HG03432 (cell line): ENCODE data around the gene TTC8.
"Not testable (repeated sequence)": the region's sequence is repeated elsewhere in the genome, so short reads cannot be mapped to it uniquely, and the experiment has no call there.

Source experiments
- ATAC-seq: cut with Tn5 transposase; IDR thresholded peaks from one replicate; pipeline ENCODE4 v1.9.1; 2021; ENCODE audit warnings: mild to moderate bottlenecking, moderate library complexity; ENCODE audit not compliant: unreplicated experiment

The TTC8 gene

DNA sequence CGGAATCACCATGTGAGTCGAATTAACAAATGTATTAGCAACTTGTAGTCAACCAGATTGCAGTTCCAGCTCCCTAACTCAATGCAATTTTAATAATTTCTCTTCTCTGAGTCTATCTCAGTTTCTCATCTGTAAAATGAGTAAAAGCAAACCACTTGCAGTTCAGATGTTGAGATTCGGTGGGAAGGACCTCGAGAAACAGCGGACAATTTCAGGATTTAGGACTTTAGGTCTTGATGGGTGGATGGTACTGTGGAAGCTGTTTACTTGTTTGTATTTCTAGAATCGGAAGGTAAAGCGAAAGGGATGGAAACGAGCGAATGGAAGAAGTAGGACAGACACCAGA lies 510 bp upstream of the TTC8 start:
- ATAC-seq = peak; percentile 4

DNA sequence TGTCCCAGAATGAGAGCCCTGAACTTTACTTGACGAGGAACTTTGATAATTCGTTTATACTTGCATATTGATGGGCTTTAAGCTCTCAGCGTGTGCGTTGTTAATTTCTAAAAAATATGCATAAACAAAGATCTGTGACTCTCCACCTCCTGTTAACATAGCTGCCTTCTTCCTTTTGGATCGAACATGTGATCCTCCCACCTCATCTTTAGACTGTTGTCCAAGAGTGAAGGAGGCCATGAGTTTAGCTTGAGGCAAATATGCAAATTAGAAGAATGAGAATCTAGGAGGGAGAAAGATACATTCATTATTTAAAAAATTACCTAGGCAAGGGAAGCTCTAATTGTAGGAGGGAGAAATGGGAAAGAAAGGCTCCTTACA lies 617 bp downstream of the TTC8 start:
- no peak for ATAC-seq

DNA sequence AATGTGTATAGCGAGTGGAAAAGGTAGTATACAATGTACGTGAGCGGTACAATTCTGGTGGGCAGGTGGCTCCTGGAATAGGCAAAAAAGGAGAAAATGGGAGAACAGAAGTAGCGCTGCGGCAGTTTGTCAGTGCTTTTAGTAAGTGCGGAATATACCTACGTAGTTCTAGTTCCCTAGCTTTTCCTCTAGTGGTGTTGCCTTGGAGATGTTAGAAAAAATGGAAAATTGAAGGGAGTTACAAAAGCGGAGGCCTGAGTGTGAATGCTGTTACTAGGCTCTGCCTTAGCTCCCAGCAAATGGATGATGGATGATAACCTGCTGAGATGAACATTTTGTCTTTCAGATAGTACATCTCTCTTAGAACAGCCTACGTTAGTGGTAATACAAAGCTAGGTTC lies 1.1 kb downstream of the TTC8 start:
- no peak for ATAC-seq

DNA sequence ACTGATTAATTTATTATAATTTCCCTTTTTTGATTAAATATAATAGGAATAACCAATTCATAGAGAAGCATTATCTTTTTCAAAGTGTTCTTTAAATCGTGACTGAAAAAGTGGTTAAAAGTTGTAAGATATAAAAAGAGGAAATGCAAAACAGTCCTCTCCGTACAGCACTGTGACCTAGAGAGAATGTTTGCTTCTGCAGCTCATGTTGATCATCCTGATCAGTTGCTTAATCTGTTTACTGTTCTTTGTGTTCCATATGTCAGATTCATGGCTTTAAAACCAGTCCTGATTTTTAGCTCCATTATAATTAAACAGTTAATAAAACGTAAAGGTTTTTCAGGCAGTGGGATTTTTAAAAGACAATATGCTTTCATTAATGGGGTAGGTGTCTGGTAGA lies 4.7 kb downstream of the TTC8 start:
- no peak for ATAC-seq

DNA sequence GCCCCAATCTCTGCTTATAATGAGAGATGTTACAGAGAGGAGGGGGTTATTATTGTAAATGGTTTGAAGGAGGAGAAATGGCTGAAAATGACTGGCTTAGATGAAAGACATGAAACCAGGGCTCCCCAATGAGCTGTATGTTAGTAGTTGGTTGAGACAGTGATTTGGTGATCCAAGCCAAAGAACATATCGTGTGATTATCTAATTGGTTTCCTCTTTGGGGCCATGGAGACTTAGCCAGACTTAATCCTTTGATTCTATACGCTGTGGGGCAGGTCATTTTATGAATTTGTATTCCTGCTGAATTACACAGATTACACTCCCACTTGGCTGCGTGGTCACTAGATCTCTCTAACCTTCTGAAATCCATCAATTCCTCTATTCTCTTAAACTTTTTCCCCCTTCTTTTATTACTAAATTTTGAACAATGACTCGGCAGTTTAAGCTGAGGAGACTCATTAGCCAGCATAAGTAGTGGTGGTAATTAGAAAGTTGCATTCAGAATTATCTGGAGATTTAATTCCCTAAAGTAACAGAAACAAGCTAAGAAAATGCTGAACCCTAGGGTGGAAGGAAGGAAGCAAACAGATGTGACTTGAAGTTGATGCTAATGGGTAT lies 5.3 kb downstream of the TTC8 start:
- ATAC-seq = no peak

DNA sequence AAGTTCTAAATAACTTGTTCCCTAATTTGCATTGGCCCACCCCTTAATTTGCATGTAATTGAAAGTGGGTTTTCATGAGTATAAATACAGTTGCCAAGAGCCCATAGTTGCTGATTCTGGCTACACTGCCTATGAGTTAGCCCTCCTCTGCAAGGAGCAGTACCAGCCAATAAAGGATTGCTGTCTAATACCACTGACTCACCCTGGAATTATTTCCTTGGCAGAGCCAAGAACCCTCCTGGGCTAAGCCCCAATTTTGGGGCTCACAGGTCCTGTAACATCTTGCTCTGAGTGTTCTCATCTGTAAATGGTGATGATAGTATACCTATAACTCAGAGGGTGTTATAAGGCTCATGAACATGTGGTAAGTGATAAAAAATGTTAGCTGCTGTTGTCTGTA lies 6.8 kb downstream of the TTC8 start:
- ATAC-seq = no peak

DNA sequence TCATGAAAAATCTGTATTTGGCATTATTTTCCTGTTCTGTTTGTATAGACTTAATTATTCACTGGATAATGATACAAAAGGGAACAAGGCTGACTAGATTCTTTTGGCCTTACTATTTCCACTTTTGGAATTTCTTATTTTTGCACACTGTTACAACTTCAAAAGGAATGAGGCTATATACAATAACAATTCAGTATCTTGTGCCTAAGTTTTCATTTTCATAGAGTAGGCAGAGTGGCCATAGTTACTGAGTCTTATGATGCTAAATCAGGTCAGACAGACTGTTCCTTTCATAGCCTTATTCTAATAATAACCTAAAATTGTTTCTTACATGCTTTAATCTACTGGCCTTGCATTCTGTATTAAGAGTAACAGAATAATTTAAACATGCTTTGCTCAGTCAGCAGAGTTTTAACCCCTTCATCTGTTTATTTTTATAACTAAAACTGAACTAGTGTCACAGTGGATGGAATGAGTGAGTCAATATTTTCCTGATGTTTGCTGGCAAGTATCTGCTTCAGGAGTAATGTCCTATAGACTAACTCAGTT lies 10.5 kb downstream of the TTC8 start:
- no peak for ATAC-seq

DNA sequence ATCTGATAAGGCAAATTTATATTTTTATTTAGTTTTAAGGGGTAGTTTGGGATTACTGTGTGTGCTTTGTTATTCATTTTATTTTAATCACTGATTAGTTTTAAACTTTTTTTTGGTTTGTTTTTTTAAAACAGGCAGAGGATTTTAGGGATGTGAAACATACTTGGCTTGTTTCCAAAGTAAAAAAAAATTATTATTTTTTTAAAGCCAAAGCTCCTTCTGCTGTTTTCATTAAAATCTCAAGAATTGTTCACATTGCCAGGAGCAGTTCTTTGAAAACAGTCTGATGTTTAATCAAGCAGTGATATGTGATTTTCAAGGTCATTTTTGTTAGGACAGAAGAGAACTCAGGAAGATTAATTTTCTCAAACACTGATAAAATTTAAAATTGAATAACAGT lies 11.2 kb downstream of the TTC8 start:
- no peak for ATAC-seq

DNA sequence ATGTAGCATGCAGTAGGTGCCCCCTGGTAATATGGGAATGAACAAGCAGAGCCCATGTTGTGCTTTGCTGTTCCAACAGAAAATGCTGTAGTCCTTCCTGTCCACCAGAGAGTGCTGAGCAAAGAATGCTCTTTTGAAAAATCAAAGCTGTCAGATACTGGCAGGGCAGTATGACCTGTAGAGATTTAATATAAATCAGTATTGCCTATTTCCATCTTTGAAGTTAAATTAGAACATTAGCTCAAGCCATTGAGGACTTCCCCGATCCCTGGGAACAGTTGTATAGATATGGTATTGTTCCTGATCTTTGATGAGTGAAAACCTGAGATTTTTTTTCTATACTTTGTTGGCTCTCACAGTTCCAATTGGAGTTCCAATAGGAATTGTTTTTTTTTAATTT lies 13.0 kb downstream of the TTC8 start:
- no peak for ATAC-seq

DNA sequence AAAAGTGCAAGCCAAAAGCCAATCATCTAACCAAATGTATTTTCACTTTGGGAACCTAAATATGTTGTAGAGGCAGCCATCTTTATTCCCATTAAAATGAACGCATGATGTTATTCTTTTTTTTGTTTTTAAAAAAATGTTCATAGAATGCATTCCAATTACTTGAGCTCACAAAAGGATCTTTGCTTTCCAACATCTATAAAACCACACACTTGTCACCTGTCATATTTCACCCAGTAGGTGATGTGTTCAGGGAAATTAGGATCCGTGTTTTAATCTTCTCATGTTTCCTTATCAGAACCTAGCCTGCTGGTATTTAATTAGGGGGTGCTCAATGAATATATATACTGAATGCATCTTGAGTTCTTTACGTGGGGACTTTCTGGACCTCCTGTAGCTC lies 13.6 kb downstream of the TTC8 start:
- no peak for ATAC-seq

DNA sequence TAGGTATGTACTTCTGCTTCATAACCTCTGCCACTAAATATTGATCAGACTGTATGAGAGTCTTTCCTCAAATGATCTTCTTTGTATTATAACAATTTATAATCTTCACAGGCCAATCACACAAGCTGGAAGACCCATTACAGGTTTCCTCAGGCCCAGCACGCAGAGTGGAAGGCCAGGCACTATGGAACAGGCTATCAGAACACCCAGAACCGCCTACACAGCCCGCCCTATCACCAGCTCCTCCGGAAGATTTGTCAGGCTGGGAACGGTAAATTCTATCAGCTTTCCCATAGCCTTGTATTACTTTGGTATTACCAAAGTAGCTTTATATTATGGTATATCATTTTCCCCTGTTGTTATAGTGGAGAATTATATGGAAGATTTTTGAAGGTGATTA lies 16.5 kb downstream of the TTC8 start:
- ATAC-seq = no peak

DNA sequence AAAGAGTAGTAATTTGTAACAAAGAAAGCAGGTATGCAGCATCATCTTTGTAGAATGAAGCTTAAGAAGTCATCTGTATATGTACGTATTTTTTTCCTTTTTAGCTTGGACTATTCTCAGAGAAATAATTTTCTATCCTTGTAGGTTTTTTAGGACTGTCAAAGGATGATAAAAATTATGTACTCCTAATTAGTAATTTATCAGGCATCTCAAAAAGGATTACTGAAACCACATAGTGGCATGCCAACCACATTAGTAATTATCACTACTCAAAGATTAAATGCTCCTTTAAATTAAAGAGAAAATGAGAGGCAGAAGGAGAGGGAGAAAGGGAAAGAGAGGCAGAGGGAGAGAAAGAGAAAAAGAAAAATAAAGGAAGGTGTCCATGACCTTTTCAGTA lies 17.3 kb downstream of the TTC8 start:
- no peak for ATAC-seq

DNA sequence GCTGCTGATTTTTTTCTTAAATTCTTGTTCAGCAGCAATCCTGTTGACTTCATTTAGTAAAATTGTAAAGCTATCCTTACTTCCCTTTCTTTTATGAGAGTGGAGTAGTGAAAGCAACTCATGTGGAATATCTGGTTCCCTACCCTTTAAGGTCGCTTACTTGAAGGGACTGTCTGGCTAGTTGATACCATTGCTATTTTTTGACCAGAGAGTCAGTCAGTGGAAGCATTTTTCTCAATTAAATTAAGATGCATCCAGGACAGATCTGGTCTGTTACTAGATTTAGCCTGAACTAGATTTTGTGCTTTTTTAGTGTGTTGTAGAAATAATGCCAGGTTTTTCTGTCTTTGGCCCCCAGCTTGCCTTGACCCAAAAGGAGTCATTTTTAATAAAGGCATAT lies 18.0 kb downstream of the TTC8 start:
- ATAC-seq = no peak

DNA sequence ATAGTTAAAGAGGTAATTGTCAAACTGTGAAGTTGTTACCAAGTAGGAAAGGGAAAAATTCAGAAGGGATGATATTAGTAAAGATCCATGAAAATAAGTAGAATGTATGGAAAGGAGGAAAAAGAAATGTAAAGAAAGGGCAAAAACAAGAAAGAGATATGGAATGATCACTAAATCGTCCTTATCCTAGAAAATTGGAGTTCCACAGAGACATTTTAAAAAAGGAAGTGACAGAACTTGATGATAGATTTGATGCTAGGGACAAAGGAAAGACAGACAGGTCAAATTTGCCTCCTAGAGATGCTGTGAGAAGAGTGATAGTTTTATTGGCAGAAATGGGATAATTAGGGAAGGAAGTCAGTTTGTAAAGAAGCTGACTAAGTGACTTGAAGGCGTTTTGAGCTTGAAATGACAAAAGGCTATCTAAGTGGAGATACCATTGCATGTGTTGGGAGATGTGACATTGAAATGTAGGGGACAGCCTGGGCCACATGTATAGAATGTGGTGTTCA lies 20.6 kb downstream of the TTC8 start:
- ATAC-seq = no peak

DNA sequence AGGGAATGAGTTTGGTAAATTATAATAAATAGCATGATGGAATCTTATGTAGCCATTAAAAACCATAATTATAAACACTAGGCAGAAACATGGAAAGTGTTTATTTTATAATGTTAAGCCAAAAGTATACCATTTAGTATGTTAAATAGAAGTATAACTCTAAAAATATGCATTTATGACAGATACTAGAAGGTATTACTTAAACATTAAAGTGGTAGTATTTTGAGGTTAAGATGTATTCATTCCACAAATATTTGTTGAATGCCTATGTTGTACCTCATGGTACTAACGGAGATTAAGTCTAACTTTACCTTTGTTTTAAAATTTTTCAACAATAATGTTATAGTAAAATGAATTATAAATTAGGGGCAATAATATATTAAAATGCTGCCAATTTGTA lies 24.1 kb downstream of the TTC8 start:
- ATAC-seq = no peak

DNA sequence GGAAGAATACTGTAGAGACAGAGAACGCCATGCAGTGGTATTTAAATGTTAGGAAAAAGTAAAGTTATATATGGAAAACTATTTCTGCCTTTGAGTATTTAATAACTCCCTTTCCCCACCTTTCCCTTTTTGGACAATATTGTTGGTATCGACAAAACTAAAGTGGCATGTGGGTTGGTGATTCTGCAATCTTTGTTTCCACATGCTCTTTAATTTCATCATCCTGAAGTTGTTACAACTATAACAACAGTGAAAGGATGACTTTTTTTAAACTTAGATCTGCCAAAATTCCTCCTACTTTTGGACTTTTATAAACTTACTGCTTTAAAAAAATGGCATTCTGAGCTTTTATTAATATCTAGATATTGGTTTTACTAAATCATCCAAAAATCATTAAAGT lies 25.3 kb downstream of the TTC8 start:
- ATAC-seq = no peak

DNA sequence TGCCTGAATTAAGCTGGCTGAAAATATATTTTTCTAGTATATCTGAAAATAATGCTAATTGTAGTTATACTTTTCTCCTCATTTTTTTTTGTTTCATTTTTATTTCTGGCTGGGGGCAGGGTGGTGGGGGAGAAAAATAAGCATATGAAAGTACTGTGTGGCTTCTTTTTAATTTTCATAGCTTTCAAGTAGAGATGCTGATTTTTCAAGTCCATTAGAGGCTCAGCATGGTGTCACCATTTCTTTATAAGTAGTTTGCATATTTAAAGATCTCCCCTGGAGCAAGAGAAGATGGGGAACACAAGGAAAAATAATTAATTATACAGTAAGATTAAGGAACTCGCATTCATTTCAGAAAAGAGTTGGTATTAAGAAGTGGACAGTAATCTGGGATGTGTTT lies 27.1 kb downstream of the TTC8 start:
- no peak for ATAC-seq

DNA sequence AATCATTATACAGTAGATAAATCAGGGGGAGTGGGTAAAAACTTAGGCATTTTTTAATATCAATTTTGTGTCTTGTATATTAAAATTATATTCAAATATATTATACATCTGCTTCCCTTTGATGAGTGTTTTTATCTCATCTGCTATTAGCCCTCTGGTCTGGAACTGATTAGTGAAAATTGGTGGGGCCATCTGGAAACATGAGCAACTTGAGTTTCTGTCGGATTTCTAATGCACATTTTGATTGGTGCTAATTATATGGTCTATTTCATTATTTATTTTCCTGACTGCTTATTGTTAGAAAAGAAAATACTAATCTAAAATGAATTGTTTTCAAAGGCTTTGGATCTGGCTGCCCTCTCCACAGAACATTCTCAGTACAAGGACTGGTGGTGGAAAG lies 28.2 kb downstream of the TTC8 start:
- ATAC-seq = no peak

DNA sequence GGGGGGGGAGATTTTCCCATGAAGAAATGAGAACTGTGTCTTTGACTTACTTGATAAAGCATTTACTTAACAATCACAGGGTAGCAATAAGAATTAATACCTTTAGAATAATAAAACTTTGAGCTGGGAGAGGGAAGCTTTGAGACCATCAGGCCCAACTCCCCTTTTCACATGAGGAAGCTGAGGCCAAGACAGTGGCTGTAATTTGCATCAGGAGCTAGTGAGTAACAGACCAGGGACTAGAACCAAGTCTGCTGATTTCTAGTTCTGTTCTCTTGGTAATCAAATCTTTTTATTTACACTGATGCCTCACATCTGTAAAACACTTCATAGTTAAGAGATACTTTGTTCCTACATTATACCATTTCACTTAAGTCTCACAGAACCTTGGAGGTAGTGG lies 28.7 kb downstream of the TTC8 start:
- ATAC-seq = no peak

DNA sequence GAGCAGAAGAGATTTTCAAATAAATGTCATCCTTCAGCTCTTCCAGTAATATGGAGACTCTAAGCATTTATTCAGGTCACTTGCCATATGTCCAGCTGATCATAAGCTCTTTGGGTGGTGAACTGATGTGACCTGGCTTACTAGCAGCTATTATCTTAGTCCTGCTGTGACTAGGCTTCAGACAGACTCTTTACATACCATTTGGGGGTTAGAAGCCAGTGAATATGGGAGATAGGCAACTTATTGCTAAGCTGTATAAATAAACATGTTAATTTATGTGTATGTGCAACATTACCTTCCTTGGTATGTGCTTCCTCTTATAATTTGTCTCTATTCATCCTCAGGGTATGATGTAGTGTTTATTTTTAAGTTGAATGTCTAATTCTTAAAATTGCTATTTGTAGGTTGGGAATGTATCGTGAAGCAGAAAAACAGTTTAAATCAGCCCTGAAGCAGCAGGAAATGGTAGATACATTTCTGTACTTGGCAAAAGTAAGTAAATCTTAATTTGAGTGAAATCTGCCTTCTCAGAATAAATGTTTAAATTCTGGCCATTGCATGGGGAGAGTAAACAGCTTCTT lies 32.4 kb downstream of the TTC8 start:
- ATAC-seq = no peak

DNA sequence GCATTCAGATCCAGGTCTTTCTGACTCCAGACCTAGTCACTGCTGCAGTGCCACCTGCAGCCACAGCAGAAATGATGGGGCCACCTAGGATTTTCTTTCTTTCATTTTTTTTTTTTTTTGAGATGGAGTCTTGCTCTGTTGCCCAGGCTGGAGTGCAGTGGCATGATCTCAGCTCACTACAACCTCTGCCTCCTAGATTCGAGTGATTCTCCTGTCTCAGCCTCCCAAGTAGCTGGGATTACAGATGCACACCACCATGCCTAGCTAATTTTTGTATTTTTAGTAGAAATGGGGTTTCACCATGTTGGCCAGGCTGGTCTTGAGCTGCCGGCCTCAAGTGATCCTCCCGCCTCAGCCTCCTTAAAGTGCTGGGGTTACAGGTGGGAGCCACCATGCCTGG lies 33.4 kb downstream of the TTC8 start:
- not testable (repeated sequence) for ATAC-seq

DNA sequence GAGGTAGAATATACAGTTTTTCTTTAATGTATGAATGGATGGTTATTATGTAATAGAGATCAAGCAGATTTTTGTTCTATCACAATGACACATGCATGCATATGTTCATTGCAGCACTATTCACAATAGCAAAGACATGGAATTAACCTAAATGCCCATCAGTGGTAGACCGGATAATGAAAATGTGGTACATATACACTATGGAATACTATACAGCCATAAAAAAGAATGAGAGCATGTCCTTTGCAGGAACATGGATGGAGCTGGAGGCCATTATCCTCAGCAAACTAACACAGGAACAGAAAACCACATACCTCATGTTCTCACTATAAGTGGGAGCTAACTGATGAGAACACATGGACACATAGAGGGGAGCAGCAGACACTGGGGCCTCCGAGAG lies 34.7 kb downstream of the TTC8 start:
- ATAC-seq = not testable (repeated sequence)

DNA sequence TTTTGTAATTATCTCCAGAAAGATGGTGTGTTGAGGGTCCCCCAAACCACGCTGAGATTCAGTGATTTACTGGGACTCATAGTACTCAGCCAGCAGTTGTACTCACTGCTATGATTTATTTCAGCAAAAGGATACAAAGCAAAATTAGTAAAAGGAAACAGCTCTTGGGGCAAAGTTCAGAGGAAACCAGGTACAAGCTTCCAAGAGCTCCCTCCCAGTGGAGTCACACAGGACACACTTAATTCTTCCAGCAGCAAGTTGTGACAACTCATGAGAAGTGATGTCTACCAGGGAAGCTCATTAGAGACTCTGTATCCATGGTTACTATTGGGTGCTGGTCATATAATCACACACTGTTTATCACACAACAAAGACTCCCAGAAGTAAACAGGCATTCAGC lies 38.7 kb downstream of the TTC8 start:
- no peak for ATAC-seq
